ENCODE results near the gene MRAP2. TPM values are rescaled to one million over a fixed set of nuclear protein-coding genes. Genes with fewer than 3 reads are reported as not detected.
"Not testable (repeated sequence)": the region's sequence is repeated elsewhere in the genome, so short reads cannot be mapped to it uniquely, and the experiment has no call there.

The MRAP2 gene
- total RNA-seq, 1 donor = not detected

GRCh38 chr6:84027340-84028181 is 6.0 kb upstream of the MRAP2 start:
- no peak overlapping the region for H3K4me3 ChIP-seq (ENCODE audit: low read depth, low read length)
- DNase-seq (ENCODE audit: low read depth) = peak; percentile 63
- TF ChIP-seq, protein P1, sequence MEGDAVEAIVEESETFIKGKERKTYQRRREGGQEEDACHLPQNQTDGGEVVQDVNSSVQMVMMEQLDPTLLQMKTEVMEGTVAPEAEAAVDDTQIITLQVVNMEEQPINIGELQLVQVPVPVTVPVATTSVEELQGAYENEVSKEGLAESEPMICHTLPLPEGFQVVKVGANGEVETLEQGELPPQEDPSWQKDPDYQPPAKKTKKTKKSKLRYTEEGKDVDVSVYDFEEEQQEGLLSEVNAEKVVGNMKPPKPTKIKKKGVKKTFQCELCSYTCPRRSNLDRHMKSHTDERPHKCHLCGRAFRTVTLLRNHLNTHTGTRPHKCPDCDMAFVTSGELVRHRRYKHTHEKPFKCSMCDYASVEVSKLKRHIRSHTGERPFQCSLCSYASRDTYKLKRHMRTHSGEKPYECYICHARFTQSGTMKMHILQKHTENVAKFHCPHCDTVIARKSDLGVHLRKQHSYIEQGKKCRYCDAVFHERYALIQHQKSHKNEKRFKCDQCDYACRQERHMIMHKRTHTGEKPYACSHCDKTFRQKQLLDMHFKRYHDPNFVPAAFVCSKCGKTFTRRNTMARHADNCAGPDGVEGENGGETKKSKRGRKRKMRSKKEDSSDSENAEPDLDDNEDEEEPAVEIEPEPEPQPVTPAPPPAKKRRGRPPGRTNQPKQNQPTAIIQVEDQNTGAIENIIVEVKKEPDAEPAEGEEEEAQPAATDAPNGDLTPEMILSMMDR (IDR thresholded peaks at IDR 0.05; ENCODE audit: insufficient read depth, low read depth, low read length) = no peak

DNA sequence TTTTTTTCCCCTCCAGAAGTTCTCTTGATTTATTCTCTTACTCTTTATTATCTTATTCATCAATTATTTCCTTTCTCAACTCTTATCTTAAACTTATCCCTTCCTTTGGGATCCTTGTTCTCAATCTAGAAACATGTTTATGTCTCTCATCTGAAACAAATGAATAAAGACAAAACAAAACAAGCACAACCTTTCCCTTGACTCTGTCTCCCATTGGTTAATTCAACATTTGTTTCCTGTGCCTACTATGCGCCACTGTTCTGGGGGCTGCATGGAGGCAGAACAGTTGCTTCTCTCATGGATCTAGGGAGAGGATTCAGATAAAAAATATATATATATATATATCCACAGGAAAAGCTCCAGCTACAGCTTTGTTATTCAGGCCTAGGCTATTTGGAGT is 5.2 kb upstream of the MRAP2 start:
- no peak for DNase-seq (ENCODE audit: low read depth)
- TF ChIP-seq, protein P1 (IDR thresholded peaks at IDR 0.05; ENCODE audit: insufficient read depth, low read depth, low read length) = no peak
- no peak overlapping the region for H3K4me3 ChIP-seq (ENCODE audit: low read depth, low read length)

GRCh38 chr6:84032000-84032399 is 1.6 kb upstream of the MRAP2 start:
- not testable (repeated sequence) for DNase-seq (ENCODE audit: low read depth); H3K4me3 ChIP-seq (ENCODE audit: low read depth, low read length)

DNA sequence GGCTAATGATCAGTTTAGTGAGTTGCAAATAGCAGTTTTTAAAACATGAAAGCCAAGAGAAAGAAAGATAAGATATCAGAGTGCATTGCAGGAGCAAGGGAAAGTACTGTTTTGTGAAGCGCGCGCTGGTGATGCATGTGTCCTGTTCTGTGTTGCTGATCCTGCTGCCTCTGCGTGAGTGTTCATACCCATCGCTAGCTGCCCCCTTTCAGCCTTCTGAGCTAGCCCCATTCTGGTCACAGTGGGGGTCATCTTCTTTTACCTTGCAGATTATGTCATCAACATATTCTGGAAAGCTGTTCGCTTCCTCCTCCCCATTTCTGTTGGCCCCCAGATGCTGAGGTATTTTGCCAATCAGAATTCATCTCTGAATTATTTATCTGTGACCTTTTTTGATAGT is 1.9 kb downstream of the MRAP2 start:
- TF ChIP-seq, protein P1 (IDR thresholded peaks at IDR 0.05; ENCODE audit: insufficient read depth, low read depth, low read length) = no peak
- no peak overlapping the region for H3K4me3 ChIP-seq (ENCODE audit: low read depth, low read length)
- no peak for DNase-seq (ENCODE audit: low read depth)

GRCh38 chr6:84037425-84038089 is 4.0 kb downstream of the MRAP2 start:
- H3K4me3 ChIP-seq (ENCODE audit: low read depth, low read length) = no peak overlapping the region
- TF ChIP-seq, protein P1 (IDR thresholded peaks at IDR 0.05; ENCODE audit: insufficient read depth, low read depth, low read length) = no peak
- DNase-seq (ENCODE audit: low read depth) = no peak

DNA sequence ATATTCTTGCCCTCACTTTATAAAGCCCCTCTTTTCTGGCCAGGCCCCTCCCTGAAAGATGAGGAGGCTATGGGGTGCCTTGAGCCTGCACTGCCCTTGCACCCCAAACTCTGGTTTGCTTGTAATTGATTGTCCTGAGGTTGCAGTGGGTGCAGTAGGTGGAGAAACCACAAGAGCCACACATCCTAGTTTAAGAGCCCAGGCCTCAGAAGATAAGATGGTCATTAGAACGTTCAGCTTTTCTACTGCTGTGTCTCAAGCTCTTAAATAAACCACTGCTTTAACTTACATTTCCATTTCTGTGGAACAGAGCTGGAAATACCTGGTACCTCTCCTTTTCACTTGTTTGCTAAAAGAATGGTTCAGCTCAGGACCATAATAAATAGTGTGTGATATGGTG is 9.0 kb downstream of the MRAP2 start:
- no peak for DNase-seq (ENCODE audit: low read depth)
- TF ChIP-seq, protein P1 (IDR thresholded peaks at IDR 0.05; ENCODE audit: insufficient read depth, low read depth, low read length) = no peak
- H3K4me3 ChIP-seq (ENCODE audit: low read depth, low read length) = no peak overlapping the region

- H3K4me3 ChIP-seq (ENCODE audit: low read depth, low read length) = no peak overlapping the region
- no peak for DNase-seq (ENCODE audit: low read depth)
- TF ChIP-seq, protein P1 (IDR thresholded peaks at IDR 0.05; ENCODE audit: insufficient read depth, low read depth, low read length) = no peak
Observed at GRCh38 chr6:84043555-84043954, 10.0 kb downstream of the MRAP2 start.

Measured in fibroblast of villous mesenchyme (primary cell).